ENCODE measurements around the gene BAG5. TPM values are rescaled to one million over a fixed set of nuclear protein-coding genes. Genes with fewer than 3 reads are reported as not detected.

Gene BAG5
- total and polyA plus RNA-seq, 11 donors = 4.8 to 22.8 (median 17.0) TPM

DNA sequence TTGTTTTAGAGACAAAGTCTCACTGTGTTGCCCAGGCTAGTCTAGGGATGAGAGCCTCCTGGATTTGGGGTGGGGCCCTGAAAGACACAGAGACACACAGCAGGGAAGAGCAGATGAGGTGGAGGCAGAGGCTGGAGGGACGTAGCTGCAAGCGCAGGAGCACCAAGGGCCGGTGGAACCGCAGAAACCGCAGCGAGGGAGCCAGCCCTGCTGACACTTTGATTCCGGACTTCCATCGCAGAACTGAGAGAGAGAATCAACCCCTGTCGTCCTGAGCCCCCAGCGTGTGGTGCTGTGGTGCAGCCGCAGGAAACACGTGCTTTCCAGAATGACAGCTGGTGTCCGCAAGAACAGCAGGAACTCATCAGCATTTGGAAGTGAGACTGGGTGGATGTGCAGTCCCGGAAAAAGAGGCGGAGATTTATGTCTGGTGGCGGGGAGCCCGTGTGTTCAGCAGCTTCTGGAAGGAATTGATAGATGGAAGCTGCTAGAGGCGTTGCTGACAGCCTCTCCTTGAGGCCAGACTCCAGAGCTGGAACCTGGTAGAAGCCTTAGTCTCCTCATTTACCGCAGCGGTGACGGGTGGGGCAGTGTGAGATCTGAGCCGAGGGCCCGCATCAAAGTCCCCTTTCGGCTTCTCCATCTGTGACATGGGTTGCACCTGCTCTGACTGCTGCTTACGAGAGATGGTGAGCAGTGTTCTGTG is 44.7 kb upstream of the BAG5 start:
- TF ChIP-seq, protein P1, sequence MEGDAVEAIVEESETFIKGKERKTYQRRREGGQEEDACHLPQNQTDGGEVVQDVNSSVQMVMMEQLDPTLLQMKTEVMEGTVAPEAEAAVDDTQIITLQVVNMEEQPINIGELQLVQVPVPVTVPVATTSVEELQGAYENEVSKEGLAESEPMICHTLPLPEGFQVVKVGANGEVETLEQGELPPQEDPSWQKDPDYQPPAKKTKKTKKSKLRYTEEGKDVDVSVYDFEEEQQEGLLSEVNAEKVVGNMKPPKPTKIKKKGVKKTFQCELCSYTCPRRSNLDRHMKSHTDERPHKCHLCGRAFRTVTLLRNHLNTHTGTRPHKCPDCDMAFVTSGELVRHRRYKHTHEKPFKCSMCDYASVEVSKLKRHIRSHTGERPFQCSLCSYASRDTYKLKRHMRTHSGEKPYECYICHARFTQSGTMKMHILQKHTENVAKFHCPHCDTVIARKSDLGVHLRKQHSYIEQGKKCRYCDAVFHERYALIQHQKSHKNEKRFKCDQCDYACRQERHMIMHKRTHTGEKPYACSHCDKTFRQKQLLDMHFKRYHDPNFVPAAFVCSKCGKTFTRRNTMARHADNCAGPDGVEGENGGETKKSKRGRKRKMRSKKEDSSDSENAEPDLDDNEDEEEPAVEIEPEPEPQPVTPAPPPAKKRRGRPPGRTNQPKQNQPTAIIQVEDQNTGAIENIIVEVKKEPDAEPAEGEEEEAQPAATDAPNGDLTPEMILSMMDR (IDR thresholded peaks at IDR 0.05) = peak in 10 of 12 donors; percentile 6 to 59 (median 28)
- no peak for TF ChIP-seq POLR2A (IDR thresholded peaks at IDR 0.05)
- WGBS, 4 donors = 5 to 8% (median 6%) methylated on average over 22 to 25 of the region's 25 CpGs

DNA sequence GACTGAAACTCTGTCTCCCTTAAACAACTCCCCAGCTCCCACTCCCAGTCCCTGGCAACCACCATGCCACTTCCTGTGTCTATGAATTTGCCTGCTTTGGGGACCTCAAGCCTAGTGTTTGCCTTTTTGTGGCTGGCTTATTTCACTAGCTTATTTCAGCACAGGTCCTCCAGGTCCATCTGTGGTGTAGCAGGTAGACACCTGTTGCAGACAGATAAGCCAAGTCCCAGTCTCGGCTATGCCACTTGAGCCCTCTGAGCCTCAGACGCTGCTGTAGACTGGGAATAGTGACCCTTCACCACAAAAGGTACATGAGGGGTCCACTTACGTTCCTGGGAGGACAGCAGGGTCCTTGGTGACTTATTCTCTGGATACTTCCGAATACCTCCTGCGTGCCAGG is 42.2 kb upstream of the BAG5 start:
- ATAC-seq (no peak), DNase-seq (no peak)
- H3K4me3 ChIP-seq = no peak overlapping the region
- H3K4me1 ChIP-seq = peaks cover 0 to 27% (median 20%) of the 10 kb centered on the region in 12 donors
- WGBS, 4 donors = 92 to 100% (median 97%) methylated on average over 5 of the region's 5 CpGs
- no peak overlapping the region for H3K27ac ChIP-seq
- no peak for TF ChIP-seq POLR2A (IDR thresholded peaks at IDR 0.05)
- TF ChIP-seq, protein P1 (IDR thresholded peaks at IDR 0.05) = no peak
- intact Hi-C loops (cut with DNase I) = no loop called here
- no peaks in the 10 kb centered on the region for H3K27me3 ChIP-seq
- no peaks in the 10 kb centered on the region for H3K36me3 ChIP-seq
- no peaks in the 10 kb centered on the region for H3K9me3 ChIP-seq

More for the DNA sequence above, 44.7 kb upstream of the BAG5 start:
- Histone ChIP-seq H3K9me3 (peaks cover 0 to 14% (median 9%) of the 10 kb centered on the region in 12 donors), H3K4me1 (peaks cover 0 to 27% (median 20%) of the 10 kb centered on the region in 12 donors), H3K36me3 (no peaks in the 10 kb centered on the region), H3K27ac (peak overlapping the region in 6 of 12 donors; percentile 3 to 59 (median 40)), H3K4me3 (peak overlapping the region in 9 of 12 donors; percentile 17 to 43 (median 33)), H3K27me3 (no peaks in the 10 kb centered on the region)
- intact Hi-C loops (cut with DNase I) = no loop called here
- DNase-seq (peak; percentile 83 to 88 (median 84)), ATAC-seq (peak; percentile 83 to 94 (median 92))

DNA sequence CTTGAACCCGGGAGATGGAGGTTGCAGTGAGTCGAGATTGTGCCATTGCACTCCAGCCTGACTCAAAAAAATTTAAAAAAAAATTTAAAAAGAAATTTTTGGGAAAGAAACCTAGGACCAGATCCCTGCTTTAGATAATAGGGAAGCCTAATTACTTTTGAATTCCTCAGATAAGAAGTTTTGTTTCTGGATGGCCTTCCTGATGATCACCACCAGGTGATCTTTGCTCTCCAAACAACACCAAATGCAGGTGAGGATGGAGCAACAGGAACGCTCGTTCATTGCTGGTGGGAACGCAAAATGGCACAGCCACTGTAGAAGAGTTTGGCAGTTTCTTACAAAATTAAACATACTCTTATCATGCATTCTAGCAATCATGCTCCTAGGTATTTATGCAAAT is 38.0 kb upstream of the BAG5 start:
- 95 to 96% (median 96%) methylated on average over 5 of the region's 5 CpGs for WGBS, 4 donors

More for the DNA sequence above, 38.0 kb upstream of the BAG5 start:
- no peak for ATAC-seq
- Histone ChIP-seq H3K9me3 (no peaks in the 10 kb centered on the region), H3K27me3 (no peaks in the 10 kb centered on the region), H3K4me3 (no peak overlapping the region), H3K27ac (no peak overlapping the region), H3K4me1 (peaks cover 0 to 13% (median 2%) of the 10 kb centered on the region in 12 donors), H3K36me3 (no peaks in the 10 kb centered on the region)
- intact Hi-C loops (cut with DNase I) = no loop called here
- DNase-seq = no peak
- TF ChIP-seq, protein P1 (IDR thresholded peaks at IDR 0.05) = no peak
- no peak for TF ChIP-seq POLR2A (IDR thresholded peaks at IDR 0.05)

All from heart left ventricle (tissue), 16 donors.